ENCODE results near the gene SAMD4A.

Gene SAMD4A

DNA sequence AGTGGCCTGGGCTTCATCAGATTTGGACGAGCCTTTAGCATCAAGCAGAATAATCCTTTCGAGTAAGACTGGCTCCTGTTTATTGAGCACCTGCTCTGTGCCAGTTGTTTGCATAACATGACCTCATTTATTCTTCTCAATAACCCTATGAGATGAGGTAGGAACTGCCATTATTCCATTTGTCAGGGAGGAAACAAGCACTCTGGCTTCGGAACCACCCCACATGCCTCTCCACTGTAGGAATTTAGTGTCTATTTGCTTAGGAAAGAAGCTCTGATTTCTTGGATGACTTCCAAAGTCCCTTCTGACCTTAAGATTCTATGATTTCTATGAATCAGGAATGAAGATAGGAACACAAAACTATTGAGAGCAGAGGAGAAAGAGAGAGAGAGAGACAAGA lies 11.0 kb downstream of the SAMD4A start:
- TF ChIP-seq, protein P1, sequence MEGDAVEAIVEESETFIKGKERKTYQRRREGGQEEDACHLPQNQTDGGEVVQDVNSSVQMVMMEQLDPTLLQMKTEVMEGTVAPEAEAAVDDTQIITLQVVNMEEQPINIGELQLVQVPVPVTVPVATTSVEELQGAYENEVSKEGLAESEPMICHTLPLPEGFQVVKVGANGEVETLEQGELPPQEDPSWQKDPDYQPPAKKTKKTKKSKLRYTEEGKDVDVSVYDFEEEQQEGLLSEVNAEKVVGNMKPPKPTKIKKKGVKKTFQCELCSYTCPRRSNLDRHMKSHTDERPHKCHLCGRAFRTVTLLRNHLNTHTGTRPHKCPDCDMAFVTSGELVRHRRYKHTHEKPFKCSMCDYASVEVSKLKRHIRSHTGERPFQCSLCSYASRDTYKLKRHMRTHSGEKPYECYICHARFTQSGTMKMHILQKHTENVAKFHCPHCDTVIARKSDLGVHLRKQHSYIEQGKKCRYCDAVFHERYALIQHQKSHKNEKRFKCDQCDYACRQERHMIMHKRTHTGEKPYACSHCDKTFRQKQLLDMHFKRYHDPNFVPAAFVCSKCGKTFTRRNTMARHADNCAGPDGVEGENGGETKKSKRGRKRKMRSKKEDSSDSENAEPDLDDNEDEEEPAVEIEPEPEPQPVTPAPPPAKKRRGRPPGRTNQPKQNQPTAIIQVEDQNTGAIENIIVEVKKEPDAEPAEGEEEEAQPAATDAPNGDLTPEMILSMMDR (conservative IDR thresholded peaks at IDR 0.05; ENCODE audit: control insufficient read depth, insufficient read depth, low read depth, low read length): no peak
- no peak for DNase-seq (ENCODE audit: low read depth)
- H3K4me3 ChIP-seq (ENCODE audit: control insufficient read depth, low read depth, low read length): no peak overlapping the region

DNA sequence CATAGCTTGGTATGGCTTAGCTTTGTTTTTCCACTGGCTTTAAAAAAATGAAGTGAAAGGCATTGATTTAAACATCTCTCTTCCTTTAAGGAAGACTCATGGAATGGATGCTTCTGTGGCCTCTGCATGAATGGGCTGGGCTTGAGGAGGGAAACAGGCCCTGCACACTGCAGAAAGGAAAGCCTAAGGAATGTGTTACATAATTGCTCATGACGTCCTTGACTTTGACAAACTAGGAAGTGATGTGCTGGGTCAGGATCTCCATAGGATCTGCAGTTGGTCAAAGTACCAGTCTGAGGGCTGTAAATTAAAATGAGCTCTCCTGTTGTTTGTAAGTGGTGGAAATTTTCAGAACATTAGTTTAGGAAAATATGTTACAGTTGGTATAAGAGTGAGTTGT lies 12.7 kb downstream of the SAMD4A start:
- TF ChIP-seq, protein P1 (conservative IDR thresholded peaks at IDR 0.05; ENCODE audit: control insufficient read depth, insufficient read depth, low read depth, low read length): no peak
- DNase-seq (ENCODE audit: low read depth): no peak
- no peak overlapping the region for H3K4me3 ChIP-seq (ENCODE audit: control insufficient read depth, low read depth, low read length)

DNA sequence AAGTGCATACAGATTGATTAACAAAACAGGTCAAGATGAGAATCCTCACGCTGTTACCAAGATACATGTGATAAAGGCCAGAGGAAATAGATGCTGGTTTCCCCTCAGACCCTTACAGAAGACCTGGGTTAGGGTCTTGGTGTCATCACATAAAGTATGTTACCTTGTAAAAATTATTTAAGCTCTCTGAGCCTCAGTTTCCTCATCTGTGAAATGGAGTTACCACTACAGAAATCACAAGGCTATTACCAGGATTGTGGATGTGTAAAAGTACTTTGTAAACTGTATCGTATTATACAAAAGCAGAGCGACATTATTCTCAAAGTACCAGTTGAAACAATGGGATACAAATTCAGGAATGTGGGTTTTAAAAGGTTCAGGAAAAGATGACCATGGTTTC lies 14.0 kb downstream of the SAMD4A start:
- TF ChIP-seq, protein P1 (conservative IDR thresholded peaks at IDR 0.05; ENCODE audit: control insufficient read depth, insufficient read depth, low read depth, low read length): no peak
- H3K4me3 ChIP-seq (ENCODE audit: control insufficient read depth, low read depth, low read length): no peak overlapping the region
- DNase-seq (ENCODE audit: low read depth): no peak

DNA sequence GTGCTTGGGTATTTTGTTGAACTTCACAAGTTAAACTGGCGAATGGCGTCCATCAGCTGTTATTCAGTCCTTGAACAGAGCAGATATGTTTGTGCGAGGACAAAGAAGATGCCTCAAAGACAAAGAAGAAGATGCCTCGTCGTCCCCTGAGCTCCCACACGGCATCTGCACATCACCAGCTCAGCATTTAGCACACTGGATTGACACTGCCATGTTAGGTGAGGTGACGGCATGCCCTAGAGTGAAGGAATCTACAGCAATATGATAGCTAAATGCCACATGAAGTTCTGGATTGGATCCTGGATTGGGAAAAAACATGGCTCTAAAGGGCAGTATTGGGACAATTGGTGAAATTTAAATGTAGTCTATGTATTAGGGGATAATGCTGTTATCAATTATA lies 15.4 kb downstream of the SAMD4A start:
- TF ChIP-seq, protein P1 (conservative IDR thresholded peaks at IDR 0.05; ENCODE audit: control insufficient read depth, insufficient read depth, low read depth, low read length): no peak
- DNase-seq (ENCODE audit: low read depth): no peak
- no peak overlapping the region for H3K4me3 ChIP-seq (ENCODE audit: control insufficient read depth, low read depth, low read length)

DNA sequence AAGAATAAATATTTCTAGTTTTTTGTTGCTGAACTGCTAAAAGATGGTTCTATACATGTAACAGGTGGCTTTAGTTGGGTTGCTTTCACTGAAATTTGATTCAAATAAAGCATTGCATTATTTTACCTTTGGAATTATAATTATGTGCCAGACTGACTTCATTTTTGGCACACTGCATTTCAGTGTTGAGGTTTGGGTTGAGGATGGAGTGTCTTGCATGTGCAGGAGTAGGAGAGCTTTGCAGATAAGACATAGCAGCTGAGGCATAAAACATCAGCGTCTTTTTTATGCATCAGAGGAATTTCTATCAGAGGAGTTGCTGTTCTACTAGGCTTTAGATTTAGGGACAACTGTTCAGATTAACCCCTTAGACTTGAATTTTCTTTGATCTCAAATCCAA lies 17.2 kb downstream of the SAMD4A start:
- TF ChIP-seq, protein P1 (conservative IDR thresholded peaks at IDR 0.05; ENCODE audit: control insufficient read depth, insufficient read depth, low read depth, low read length): no peak
- DNase-seq (ENCODE audit: low read depth): no peak

DNA sequence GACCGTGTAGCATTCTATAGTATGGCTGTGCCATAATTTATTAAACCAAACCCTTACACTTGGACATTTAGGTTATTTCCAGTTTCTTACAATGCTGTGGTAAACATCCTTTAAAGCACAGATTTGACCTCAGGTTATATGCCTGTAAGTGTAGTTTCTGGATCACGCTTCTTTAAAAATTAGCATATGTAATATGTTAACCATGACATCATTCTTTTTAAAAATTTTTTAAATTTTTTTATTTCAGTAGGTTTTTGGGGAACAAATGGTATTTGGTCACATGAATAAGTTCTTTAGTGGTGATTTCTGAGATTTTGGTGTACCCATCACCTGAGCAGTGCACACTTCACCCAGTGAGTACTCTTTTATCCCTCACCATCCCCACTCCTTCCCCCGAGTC lies 18.3 kb downstream of the SAMD4A start:
- TF ChIP-seq, protein P1 (conservative IDR thresholded peaks at IDR 0.05; ENCODE audit: control insufficient read depth, insufficient read depth, low read depth, low read length): no peak
- H3K4me3 ChIP-seq (ENCODE audit: control insufficient read depth, low read depth, low read length): no peak overlapping the region
- no peak for DNase-seq (ENCODE audit: low read depth)

More for the DNA sequence above, 17.2 kb downstream of the SAMD4A start:
- no peak overlapping the region for H3K4me3 ChIP-seq (ENCODE audit: control insufficient read depth, low read depth, low read length)

DNA sequence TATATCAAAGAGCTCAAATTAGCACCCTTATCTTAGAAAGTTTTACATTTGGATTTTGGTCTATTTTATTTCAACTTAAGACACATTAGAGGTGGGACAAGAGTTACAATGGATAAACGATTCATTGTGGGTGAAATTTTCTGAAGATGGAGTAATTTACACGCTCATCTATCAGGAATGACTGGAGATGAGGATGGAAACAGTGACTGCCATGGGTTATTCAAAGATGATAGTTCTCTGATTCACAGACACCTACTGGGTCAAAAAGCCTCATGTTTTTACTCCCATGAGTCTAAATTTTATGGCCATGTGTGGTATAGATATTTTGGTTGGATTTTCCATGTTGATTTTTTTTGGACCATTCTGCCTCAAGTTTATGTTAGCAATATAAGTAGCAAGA lies 22.1 kb downstream of the SAMD4A start:
- no peak overlapping the region for H3K4me3 ChIP-seq (ENCODE audit: control insufficient read depth, low read depth, low read length)
- TF ChIP-seq, protein P1 (conservative IDR thresholded peaks at IDR 0.05; ENCODE audit: control insufficient read depth, insufficient read depth, low read depth, low read length): no peak

More for the DNA sequence above, 22.1 kb downstream of the SAMD4A start:
- peak; percentile 59 for DNase-seq (ENCODE audit: low read depth)
